Panc1 (cell line): ENCODE measurements around the gene ANKLE1.

Experiments
- SIN3A ChIP-seq: IDR thresholded peaks from 2 replicates; pipeline ENCODE4 v1.6.1; 2012; ENCODE audit warnings: low read depth, mild to moderate bottlenecking, low read length, moderate library complexity, borderline replicate concordance; ENCODE audit not compliant: insufficient read depth
- TF ChIP-seq, protein P1 (sequence below): fragments of 450-650 bp; IDR thresholded peaks from 2 replicates; pipeline ENCODE4 v1.5.1; 2017; ENCODE audit warnings: mild to moderate bottlenecking

DNA sequence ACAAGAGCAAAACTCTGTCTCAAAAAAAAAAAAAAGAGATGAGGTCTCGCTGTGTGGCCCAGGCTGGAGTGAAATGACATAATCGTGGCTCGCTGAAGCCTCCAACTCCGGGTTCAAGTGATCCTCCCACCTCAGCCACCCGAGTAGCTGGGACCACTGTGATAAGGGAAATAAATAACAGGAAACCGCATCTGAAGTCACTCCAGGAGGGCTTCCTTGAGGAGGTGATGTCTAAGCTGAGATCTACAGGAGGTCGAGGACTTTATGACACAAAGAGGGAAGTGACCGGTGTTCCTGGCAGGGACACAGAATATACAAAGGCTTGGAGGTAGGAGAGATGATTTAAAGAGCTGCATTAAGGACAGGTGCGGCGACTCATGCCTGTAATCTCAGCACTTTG is 27.1 kb upstream of the ANKLE1 start:
- TF ChIP-seq, protein P1, sequence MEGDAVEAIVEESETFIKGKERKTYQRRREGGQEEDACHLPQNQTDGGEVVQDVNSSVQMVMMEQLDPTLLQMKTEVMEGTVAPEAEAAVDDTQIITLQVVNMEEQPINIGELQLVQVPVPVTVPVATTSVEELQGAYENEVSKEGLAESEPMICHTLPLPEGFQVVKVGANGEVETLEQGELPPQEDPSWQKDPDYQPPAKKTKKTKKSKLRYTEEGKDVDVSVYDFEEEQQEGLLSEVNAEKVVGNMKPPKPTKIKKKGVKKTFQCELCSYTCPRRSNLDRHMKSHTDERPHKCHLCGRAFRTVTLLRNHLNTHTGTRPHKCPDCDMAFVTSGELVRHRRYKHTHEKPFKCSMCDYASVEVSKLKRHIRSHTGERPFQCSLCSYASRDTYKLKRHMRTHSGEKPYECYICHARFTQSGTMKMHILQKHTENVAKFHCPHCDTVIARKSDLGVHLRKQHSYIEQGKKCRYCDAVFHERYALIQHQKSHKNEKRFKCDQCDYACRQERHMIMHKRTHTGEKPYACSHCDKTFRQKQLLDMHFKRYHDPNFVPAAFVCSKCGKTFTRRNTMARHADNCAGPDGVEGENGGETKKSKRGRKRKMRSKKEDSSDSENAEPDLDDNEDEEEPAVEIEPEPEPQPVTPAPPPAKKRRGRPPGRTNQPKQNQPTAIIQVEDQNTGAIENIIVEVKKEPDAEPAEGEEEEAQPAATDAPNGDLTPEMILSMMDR = no peak
- TF ChIP-seq SIN3A = no peak
